Colonic mucosa (tissue), 4 donors: ENCODE data around the gene C1orf210. TPM values are rescaled to one million over a fixed set of nuclear protein-coding genes. Genes with fewer than 3 reads are reported as not detected.

Experiments used
- DNase-seq: peaks from one replicate; pipeline ENCODE4 v3.0.0-alpha.2; 2020
- H3K27ac ChIP-seq: fragments of 200-600 bp; one replicate; pipeline ENCODE4 v1.8.0; 2021
- H3K27me3 ChIP-seq: fragments of 200-600 bp; one replicate; pipeline ENCODE4 v1.8.0; 2021
- H3K36me3 ChIP-seq: fragments of 200-600 bp; one replicate; pipeline ENCODE4 v1.8.0; 2021
- H3K4me1 ChIP-seq: fragments of 200-600 bp; one replicate; pipeline ENCODE4 v1.8.0; 2021; ENCODE audit warnings: mild to moderate bottlenecking
- H3K4me3 ChIP-seq: fragments of 200-600 bp; one replicate; pipeline ENCODE4 v1.8.0; 2021
- H3K9ac ChIP-seq, 2 donors: one replicate each; pipeline ENCODE4 v1.7.0; 2013; ENCODE audit warnings: control low read depth in 2 of 2, low read depth in 2 of 2, low read length in 2 of 2
- H3K9me3 ChIP-seq: fragments of 200-600 bp; one replicate; pipeline ENCODE4 v1.8.0; 2021
- CTCF ChIP-seq: fragments of 200-600 bp; IDR thresholded peaks from one replicate; pipeline ENCODE4 v1.8.0; 2022; ENCODE audit warnings: antibody characterized with exemption, mild to moderate bottlenecking
- intact Hi-C: fragments of 100-400 bp; cut with DNase I; formaldehyde crosslinking; loops from one replicate; pipeline ENCODE4 v1.14.1; 2022
- total RNA-seq, 2 donors: library from RNA; stranded (reverse); fragmentation: NEBNext Ultra II Directional in 1 of 2; extraction: Animal tissue kit (Norgen Biotek cat#: 25700) in 1 of 2; gene quantifications; one replicate each; pipeline ENCODE4 v1.2.1, GENCODE V29; 2021
- donor health status: healthy.
- donor health status: DM: no; HTN: no; CAD: no.
- donor health status: DM: no; HTN: no; CAD: no.

Gene C1orf210
- total RNA-seq, 2 donors from 2014 or later: 67.4 to 94.3 TPM

- H3K27ac ChIP-seq: no peak overlapping the region
- no peak for TF ChIP-seq CTCF
- no peak overlapping the region for H3K4me3 ChIP-seq
- H3K9ac ChIP-seq: no peak overlapping the region
- no peaks in the 10 kb centered on the region for H3K36me3 ChIP-seq
- H3K9me3 ChIP-seq: no peaks in the 10 kb centered on the region
- H3K4me1 ChIP-seq: no peaks in the 10 kb centered on the region
- no peak for DNase-seq
- no peaks in the 10 kb centered on the region for H3K27me3 ChIP-seq
- intact Hi-C loops: no loop called here
Observed at GRCh38 chr1:43311521-43311920, 26.1 kb upstream of the C1orf210 start.

DNA sequence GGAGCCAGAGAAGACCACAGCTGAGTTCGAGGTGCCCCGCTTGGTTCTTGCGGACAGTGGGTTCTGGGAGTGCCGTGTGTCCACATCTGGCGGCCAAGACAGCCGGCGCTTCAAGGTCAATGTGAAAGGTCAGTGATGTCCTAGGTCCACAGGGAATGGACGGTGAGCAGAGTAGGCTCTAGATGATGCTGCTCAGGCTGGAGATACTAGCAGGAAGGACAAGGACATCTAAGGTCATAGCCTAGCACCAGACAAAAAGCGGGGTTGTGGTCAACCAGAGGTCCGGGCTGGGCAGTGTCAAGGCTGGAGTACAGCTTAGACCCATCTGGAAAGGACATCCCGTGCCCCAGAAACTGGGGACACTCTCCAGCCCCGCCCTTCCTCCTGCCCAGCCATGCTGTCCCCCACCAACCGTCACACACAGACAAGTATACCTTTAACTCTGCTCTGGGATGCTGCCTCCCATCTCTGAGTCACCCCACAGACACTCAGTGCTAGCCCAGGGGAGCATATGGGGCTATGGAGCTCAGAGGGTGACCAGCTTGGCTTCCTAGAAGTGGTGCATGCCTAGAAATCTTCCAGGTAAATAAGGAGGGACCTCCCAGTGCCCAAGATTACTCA, 24.1 kb upstream of the C1orf210 start:
- Histone ChIP-seq H3K4me3 (no peak overlapping the region), H3K9ac (no peak overlapping the region), H3K36me3 (no peaks in the 10 kb centered on the region), H3K27ac (no peak overlapping the region), H3K27me3 (no peaks in the 10 kb centered on the region), H3K9me3 (no peaks in the 10 kb centered on the region), H3K4me1 (no peaks in the 10 kb centered on the region)
- DNase-seq: no peak
- no peak for TF ChIP-seq CTCF
- intact Hi-C loops: no loop called here

DNA sequence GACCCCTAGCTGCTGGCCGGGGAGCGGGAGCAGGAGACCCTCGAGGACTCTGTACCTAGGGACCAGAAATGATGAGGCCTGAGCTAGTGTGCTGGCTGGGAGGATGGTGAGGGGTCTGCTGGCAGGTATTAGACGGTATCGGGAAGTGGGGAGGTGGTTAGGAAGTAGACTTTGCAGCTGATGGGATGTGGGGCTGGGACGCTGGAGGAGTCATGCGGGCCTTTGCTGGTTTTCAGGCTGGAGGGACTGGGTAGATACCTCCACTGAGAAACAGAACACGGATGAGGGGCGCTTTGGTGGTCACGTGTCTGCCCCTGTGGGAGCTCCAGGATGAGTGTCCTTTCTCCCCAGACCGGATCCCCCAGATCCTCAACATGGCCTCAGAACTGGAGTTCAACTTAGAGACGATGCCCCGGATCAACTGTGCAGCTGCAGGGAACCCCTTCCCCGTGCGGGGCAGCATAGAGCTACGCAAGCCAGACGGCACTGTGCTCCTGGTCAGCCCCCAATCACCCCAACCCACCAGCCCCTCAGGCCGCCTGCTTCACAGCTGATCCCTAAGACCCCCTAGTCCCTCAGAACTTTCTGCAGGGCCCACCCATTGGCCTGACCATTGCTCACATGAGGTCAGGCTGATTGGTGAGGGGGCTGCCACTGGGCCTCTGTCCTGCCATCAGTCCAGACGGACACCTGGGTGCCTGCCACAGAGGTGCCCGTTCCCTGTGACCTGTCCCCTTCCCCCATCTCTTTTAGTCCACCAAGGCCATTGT, 23.4 kb upstream of the C1orf210 start:
- intact Hi-C loops: no loop called here
- Histone ChIP-seq H3K27ac (no peak overlapping the region), H3K9me3 (no peaks in the 10 kb centered on the region), H3K27me3 (no peaks in the 10 kb centered on the region), H3K9ac (no peak overlapping the region), H3K4me3 (no peak overlapping the region), H3K36me3 (no peaks in the 10 kb centered on the region), H3K4me1 (peaks cover 3% of the 10 kb centered on the region)
- DNase-seq: no peak
- TF ChIP-seq CTCF: no peak

GRCh38 chr1:43307458-43308158, 22.2 kb upstream of the C1orf210 start:
- Histone ChIP-seq H3K27ac (no peak overlapping the region), H3K9me3 (no peaks in the 10 kb centered on the region), H3K27me3 (no peaks in the 10 kb centered on the region), H3K4me3 (no peak overlapping the region), H3K9ac (no peak overlapping the region), H3K36me3 (no peaks in the 10 kb centered on the region), H3K4me1 (peaks cover 11% of the 10 kb centered on the region)
- TF ChIP-seq CTCF: no peak
- intact Hi-C loops: no loop called here
- no peak for DNase-seq

- H3K27ac ChIP-seq: no peak overlapping the region
- TF ChIP-seq CTCF: no peak
Observed at GRCh38 chr1:43306688-43307457, 21.5 kb upstream of the C1orf210 start.

More at GRCh38 chr1:43306688-43307457, 21.5 kb upstream of the C1orf210 start:
- Histone ChIP-seq H3K9ac (no peak overlapping the region), H3K9me3 (no peaks in the 10 kb centered on the region), H3K4me3 (no peak overlapping the region), H3K36me3 (no peaks in the 10 kb centered on the region), H3K27me3 (no peaks in the 10 kb centered on the region), H3K4me1 (peaks cover 11% of the 10 kb centered on the region)
- no peak for DNase-seq
- intact Hi-C loops: no loop called here
